ENCODE measurements around the gene SF3A1.

DNA sequence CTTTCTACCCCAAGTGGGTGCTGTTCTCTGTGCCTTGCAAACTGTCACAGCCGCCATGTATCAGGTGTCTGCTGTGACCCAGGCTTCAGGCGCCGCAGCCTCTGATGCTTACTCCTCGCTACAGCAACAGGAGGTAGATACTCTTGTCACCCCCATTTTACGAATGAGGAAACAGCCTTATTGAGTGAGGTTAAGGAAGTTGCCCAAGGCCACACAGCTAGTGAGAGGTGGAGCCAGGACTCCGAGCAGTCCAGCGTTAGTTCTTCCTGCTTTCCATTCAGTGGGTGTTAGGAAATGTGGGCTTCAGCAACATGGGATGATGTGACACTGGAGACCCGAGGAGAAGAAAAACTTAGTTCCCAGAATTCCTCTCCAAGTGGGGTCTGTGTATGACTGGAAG lies 16.2 kb upstream of the SF3A1 start:
- TF ChIP-seq, protein P1, sequence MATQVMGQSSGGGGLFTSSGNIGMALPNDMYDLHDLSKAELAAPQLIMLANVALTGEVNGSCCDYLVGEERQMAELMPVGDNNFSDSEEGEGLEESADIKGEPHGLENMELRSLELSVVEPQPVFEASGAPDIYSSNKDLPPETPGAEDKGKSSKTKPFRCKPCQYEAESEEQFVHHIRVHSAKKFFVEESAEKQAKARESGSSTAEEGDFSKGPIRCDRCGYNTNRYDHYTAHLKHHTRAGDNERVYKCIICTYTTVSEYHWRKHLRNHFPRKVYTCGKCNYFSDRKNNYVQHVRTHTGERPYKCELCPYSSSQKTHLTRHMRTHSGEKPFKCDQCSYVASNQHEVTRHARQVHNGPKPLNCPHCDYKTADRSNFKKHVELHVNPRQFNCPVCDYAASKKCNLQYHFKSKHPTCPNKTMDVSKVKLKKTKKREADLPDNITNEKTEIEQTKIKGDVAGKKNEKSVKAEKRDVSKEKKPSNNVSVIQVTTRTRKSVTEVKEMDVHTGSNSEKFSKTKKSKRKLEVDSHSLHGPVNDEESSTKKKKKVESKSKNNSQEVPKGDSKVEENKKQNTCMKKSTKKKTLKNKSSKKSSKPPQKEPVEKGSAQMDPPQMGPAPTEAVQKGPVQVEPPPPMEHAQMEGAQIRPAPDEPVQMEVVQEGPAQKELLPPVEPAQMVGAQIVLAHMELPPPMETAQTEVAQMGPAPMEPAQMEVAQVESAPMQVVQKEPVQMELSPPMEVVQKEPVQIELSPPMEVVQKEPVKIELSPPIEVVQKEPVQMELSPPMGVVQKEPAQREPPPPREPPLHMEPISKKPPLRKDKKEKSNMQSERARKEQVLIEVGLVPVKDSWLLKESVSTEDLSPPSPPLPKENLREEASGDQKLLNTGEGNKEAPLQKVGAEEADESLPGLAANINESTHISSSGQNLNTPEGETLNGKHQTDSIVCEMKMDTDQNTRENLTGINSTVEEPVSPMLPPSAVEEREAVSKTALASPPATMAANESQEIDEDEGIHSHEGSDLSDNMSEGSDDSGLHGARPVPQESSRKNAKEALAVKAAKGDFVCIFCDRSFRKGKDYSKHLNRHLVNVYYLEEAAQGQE (IDR thresholded peaks at IDR 0.05) = no peak
- TF ChIP-seq, protein P2, sequence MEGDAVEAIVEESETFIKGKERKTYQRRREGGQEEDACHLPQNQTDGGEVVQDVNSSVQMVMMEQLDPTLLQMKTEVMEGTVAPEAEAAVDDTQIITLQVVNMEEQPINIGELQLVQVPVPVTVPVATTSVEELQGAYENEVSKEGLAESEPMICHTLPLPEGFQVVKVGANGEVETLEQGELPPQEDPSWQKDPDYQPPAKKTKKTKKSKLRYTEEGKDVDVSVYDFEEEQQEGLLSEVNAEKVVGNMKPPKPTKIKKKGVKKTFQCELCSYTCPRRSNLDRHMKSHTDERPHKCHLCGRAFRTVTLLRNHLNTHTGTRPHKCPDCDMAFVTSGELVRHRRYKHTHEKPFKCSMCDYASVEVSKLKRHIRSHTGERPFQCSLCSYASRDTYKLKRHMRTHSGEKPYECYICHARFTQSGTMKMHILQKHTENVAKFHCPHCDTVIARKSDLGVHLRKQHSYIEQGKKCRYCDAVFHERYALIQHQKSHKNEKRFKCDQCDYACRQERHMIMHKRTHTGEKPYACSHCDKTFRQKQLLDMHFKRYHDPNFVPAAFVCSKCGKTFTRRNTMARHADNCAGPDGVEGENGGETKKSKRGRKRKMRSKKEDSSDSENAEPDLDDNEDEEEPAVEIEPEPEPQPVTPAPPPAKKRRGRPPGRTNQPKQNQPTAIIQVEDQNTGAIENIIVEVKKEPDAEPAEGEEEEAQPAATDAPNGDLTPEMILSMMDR (IDR thresholded peaks at IDR 0.05; ENCODE audit: low read depth, low read length, missing input control) = no peak
- no peak for TF ChIP-seq RXRA (IDR thresholded peaks at IDR 0.05)
- TF ChIP-seq EGR1 (IDR thresholded peaks at IDR 0.05; ENCODE audit: low read depth in 2 of 2) = no peak

Data from liver (tissue), 3 donors.